Measurements from ENCODE around the gene COX20.
"Not testable (repeated sequence)": the region's sequence is repeated elsewhere in the genome, so short reads cannot be mapped to it uniquely, and the experiment has no call there.

COX20 gene

GRCh38 chr1:244835276-244836134 lies at the start of gene COX20:
Gene COX20, plus strand, starts transcription at chr1:244835658. Its CDS starts 57 bp downstream, at chr1:244835715.
- DNase-seq = peak; percentile 96

GRCh38 chr1:244788493-244789275 lies 46.8 kb upstream of the COX20 start:
- DNase-seq = peak; percentile 27

- no peak for DNase-seq
Observed at GRCh38 chr1:244789276-244789580, 46.2 kb upstream of the COX20 start.

GRCh38 chr1:244789731-244790130 lies 45.7 kb upstream of the COX20 start:
- DNase-seq = no peak

GRCh38 chr1:244791061-244791460 lies 44.4 kb upstream of the COX20 start:
- no peak for DNase-seq

GRCh38 chr1:244792188-244792850 lies 43.1 kb upstream of the COX20 start:
- DNase-seq = no peak

- DNase-seq = no peak
Observed at GRCh38 chr1:244794071-244794470, 41.4 kb upstream of the COX20 start.

- not testable (repeated sequence) for DNase-seq
Observed at GRCh38 chr1:244794516-244794915, 40.9 kb upstream of the COX20 start.

GRCh38 chr1:244796719-244797406 lies 38.6 kb upstream of the COX20 start:
- peak; percentile 34 for DNase-seq

- no peak for DNase-seq
Observed at GRCh38 chr1:244800821-244801220, 34.6 kb upstream of the COX20 start.

GRCh38 chr1:244801246-244801645 lies 34.2 kb upstream of the COX20 start:
- peak; percentile 45 for DNase-seq

- DNase-seq = no peak
Observed at GRCh38 chr1:244802041-244802440, 33.4 kb upstream of the COX20 start.

- no peak for DNase-seq
Observed at GRCh38 chr1:244802556-244803239, 32.8 kb upstream of the COX20 start.

- no peak for DNase-seq
Observed at GRCh38 chr1:244804841-244805240, 30.6 kb upstream of the COX20 start.

GRCh38 chr1:244807138-244807537 lies 28.3 kb upstream of the COX20 start:
- no peak for DNase-seq

- no peak for DNase-seq
Observed at GRCh38 chr1:244810221-244810620, 25.2 kb upstream of the COX20 start.

- no peak for DNase-seq
Observed at GRCh38 chr1:244813327-244813726, 22.1 kb upstream of the COX20 start.

GRCh38 chr1:244815600-244816099 lies 19.8 kb upstream of the COX20 start:
- peak; percentile 92 for DNase-seq

GRCh38 chr1:244817415-244817894 lies 18.0 kb upstream of the COX20 start:
- DNase-seq = no peak

GRCh38 chr1:244820131-244820530 lies 15.3 kb upstream of the COX20 start:
- DNase-seq = no peak

GRCh38 chr1:244821134-244821533 lies 14.3 kb upstream of the COX20 start:
- DNase-seq = no peak

GRCh38 chr1:244822878-244823277 lies 12.6 kb upstream of the COX20 start:
- no peak for DNase-seq

All from MV-4-11 (cell line).